A549 (cell line): ENCODE measurements around the gene DSCAML1. TPM values are rescaled to one million over a fixed set of nuclear protein-coding genes. Genes with fewer than 3 reads are reported as not detected.

Experiments used
- ATAC-seq, 2 experiments: fragments of 200-7000 bp in 1 of 2; fragments of >200 bp in 1 of 2; cut with Nextera tagmentation in 1 of 2; cut with Tn5 transposase in 1 of 2; 3 replicates each; pipeline versions ENCODE4 v1.8.0 to v1.9.1; 2018 to 2020; ENCODE audit warnings: mild to moderate bottlenecking in 1 of 2, moderate library complexity in 1 of 2
- CTCF ChIA-PET: fragments of 300-600 bp; sonication (Branson Sonifier 250); formaldehyde crosslinking; extraction: SDS; loops from one replicate; lab custom pipeline; 2021; ENCODE audit warnings: antibody characterized with exemption, inconsistent platforms; lab: Yijun Ruan, JAX
- POLR2A ChIA-PET: fragments of 350-600 bp; formaldehyde crosslinking; extraction: SDS; loops from one replicate; lab custom pipeline; 2021; ENCODE audit warnings: antibody characterized with exemption, inconsistent platforms; lab: Yijun Ruan, JAX
- DNase-seq, 2 experiments: peaks; one replicate each; pipeline versions ENCODE4 v3.0.0 to v3.0.0-alpha.2; 2011 to 2016; ENCODE audit warnings: low read depth in 1 of 2, low spot score in 1 of 2
- FAIRE-seq: peaks from 2 replicates; lab custom pipeline; 2011; peaks lifted over from hg19 to GRCh38; lab: Jason Lieb, UNC
- H3K27ac ChIP-seq, 2 experiments: fragments of >200 bp; sonication (Bioruptor Twin); formaldehyde crosslinking; 3 replicates each; pipeline ENCODE4 v1.5.1; 2016 to 2017
- H3K4me1 ChIP-seq: fragments of >200 bp; sonication (Bioruptor Twin); formaldehyde crosslinking; 3 replicates; pipeline ENCODE4 v1.6.1; 2016
- H3K4me2 ChIP-seq: fragments of >200 bp; sonication (Bioruptor Twin); formaldehyde crosslinking; 3 replicates; pipeline ENCODE4 v1.6.1; 2016
- H3K4me3 ChIP-seq: fragments of >200 bp; sonication (Bioruptor Twin); formaldehyde crosslinking; 3 replicates; pipeline ENCODE4 v1.5.1; 2016
- H3K9me3 ChIP-seq: fragments of >200 bp; sonication (Bioruptor Twin); formaldehyde crosslinking; 3 replicates; pipeline ENCODE4 v1.6.1; 2016
- GATA3 ChIP-seq: IDR thresholded peaks from 2 replicates; pipeline ENCODE4 v1.6.1; 2012; ENCODE audit warnings: borderline replicate concordance
- HES2 ChIP-seq: fragments of >200 bp; sonication (Bioruptor Twin); formaldehyde crosslinking; IDR thresholded peaks from 2 replicates; pipeline ENCODE4 v1.6.1; 2016
- HEYL ChIP-seq: fragments of 250-450 bp; sonication (Bioruptor Pico); IDR thresholded peaks from 2 replicates; pipeline ENCODE4 v1.8.0; 2021; ENCODE audit warnings: mild to moderate bottlenecking, moderate library complexity
- HOXA7 ChIP-seq: fragments of 250-450 bp; sonication (Bioruptor Pico); IDR thresholded peaks from 2 replicates; pipeline ENCODE4 v1.5.0; 2020; ENCODE audit warnings: mild to moderate bottlenecking, moderate library complexity
- HOXB13 ChIP-seq: fragments of 250-450 bp; sonication (Bioruptor Pico); IDR thresholded peaks from 2 replicates; pipeline ENCODE4 v1.5.0; 2020; ENCODE audit warnings: low read depth, mild to moderate bottlenecking, moderate library complexity
- JUNB ChIP-seq: fragments of >200 bp; sonication (Bioruptor Twin); formaldehyde crosslinking; IDR thresholded peaks from 2 replicates; pipeline ENCODE4 v1.6.1; 2016
- KDM1A ChIP-seq: fragments of 200-600 bp; sonication (generic); IDR thresholded peaks from 2 replicates; pipeline ENCODE4 v1.6.1; 2016; ENCODE audit warnings: low read depth, mild to moderate bottlenecking
- MAX ChIP-seq: IDR thresholded peaks from 2 replicates; pipeline ENCODE4 v1.6.1; 2012
- MAZ ChIP-seq: fragments of 150-350 bp; IDR thresholded peaks from 2 replicates; pipeline ENCODE4 v1.6.1; 2014; ENCODE audit warnings: antibody characterized with exemption, low read depth, low read length, borderline replicate concordance
- NFE2L2 ChIP-seq: fragments of 150-350 bp; conservative IDR thresholded peaks from 2 replicates; pipeline ENCODE4 v1.6.1; 2014; ENCODE audit warnings: low read length
- NPAS2 ChIP-seq: fragments of 250-450 bp; sonication (Bioruptor Pico); IDR thresholded peaks from 2 replicates; pipeline ENCODE4 v1.8.0; 2022; ENCODE audit warnings: mild to moderate bottlenecking, moderate library complexity, borderline replicate concordance
- PBX3 ChIP-seq: IDR thresholded peaks from 2 replicates; pipeline ENCODE4 v1.6.1; 2012
- POLR2A ChIP-seq: IDR thresholded peaks from 2 replicates; pipeline ENCODE4 v1.6.1; 2012; ENCODE audit warnings: mild to moderate bottlenecking, low read length
- POLR2AphosphoS2 ChIP-seq: conservative IDR thresholded peaks from 2 replicates; pipeline ENCODE4 v1.6.1; 2012; ENCODE audit warnings: low read length, improper control_type of control experiment, inconsistent platforms
- RARB ChIP-seq: fragments of 250-450 bp; sonication (Bioruptor Pico); IDR thresholded peaks from 2 replicates; pipeline ENCODE4 v1.8.0; 2021; ENCODE audit warnings: mild to moderate bottlenecking, moderate library complexity
- REST ChIP-seq: fragments of 200-600 bp; sonication (generic); IDR thresholded peaks from 2 replicates; pipeline ENCODE4 v1.6.1; 2016; ENCODE audit warnings: antibody characterized with exemption, mild to moderate bottlenecking, moderate library complexity
- SMC3 ChIP-seq: fragments of >200 bp; sonication (Bioruptor Twin); formaldehyde crosslinking; IDR thresholded peaks from 3 replicates; pipeline ENCODE4 v1.6.1; 2018; ENCODE audit warnings: inconsistent platforms
- TFCP2L1 ChIP-seq: fragments of 250-450 bp; sonication (Bioruptor Pico); IDR thresholded peaks from 2 replicates; pipeline ENCODE4 v1.5.0; 2021; ENCODE audit warnings: mild to moderate bottlenecking
- TP53 ChIP-seq: fragments of 250-450 bp; sonication (Bioruptor Pico); IDR thresholded peaks from 2 replicates; pipeline ENCODE4 v1.5.0; 2021; ENCODE audit warnings: mild to moderate bottlenecking, moderate library complexity
- USF2 ChIP-seq: fragments of 450-650 bp; IDR thresholded peaks from 2 replicates; pipeline ENCODE4 v1.6.1; 2014; ENCODE audit warnings: antibody characterized with exemption
- WGBS: methylation state at CpG from one replicate; pipeline ENCODE4 v1.1.6; 2017; ENCODE audit errors: missing lambda C conversion rate; 5-methylcytosine and 5-hydroxymethylcytosine counted together
- polyA plus RNA-seq, 4 experiments: library from polyadenylated mRNA; depleted of rRNA in 3 of 4; stranded (reverse); fragments of >200 nt; fragmentation: RNase III in 1 of 4; extraction: RNeasy Plus Mini Kit Qiagen cat#74134 plus additional on column Dnase treatment in 1 of 4; gene quantifications; 2 replicates in 3 of 4; 3 replicates in 1 of 4; pipeline ENCODE4 v1.2.3, GENCODE V29; 2011 to 2017

Gene DSCAML1
- polyA plus RNA-seq, 2 of the 4 experiments (the other 2 are of a cell fraction), result 0.12 to 0.31 TPM

- no peak for FAIRE-seq
Measured at GRCh38 chr11:117649296-117650055, 147.5 kb downstream of the DSCAML1 start.

GRCh38 chr11:117647872-117648271, 149.1 kb downstream of the DSCAML1 start:
- no peak for ATAC-seq
- Histone ChIP-seq H3K9me3 (no peaks in the 10 kb centered on the region), H3K4me1 (no peaks in the 10 kb centered on the region), H3K4me3 (no peak overlapping the region), H3K4me2 (no peak overlapping the region), H3K27ac (no peak overlapping the region)
- ChIA-PET CTCF (no interaction called here), POLR2A (no interaction called here)
- WGBS, result 86% methylated on average over 7 of the region's 8 CpGs
- TF ChIP-seq MAZ, result no peak
- no peak for TF ChIP-seq NPAS2 (CRISPR knock-in tag)
- TF ChIP-seq KDM1A, result no peak
- TF ChIP-seq PBX3, result no peak
- TF ChIP-seq GATA3, result no peak
- FAIRE-seq, result no peak
- DNase-seq, result no peak

More at GRCh38 chr11:117649296-117650055, 147.5 kb downstream of the DSCAML1 start:
- H3K4me2 ChIP-seq, result no peak overlapping the region
- no peaks in the 10 kb centered on the region for H3K9me3 ChIP-seq
- H3K4me1 ChIP-seq, result no peaks in the 10 kb centered on the region
- TF ChIP-seq POLR2AphosphoS2 (no peak), GATA3 (no peak), MAX (no peak)
- H3K27ac ChIP-seq, result no peak overlapping the region
- no peak overlapping the region for H3K4me3 ChIP-seq
- DNase-seq (no peak), ATAC-seq (no peak)
- 82% methylated on average over 11 of the region's 12 CpGs for WGBS
- ChIA-PET POLR2A (no interaction called here), CTCF (no interaction called here)

- POLR2A ChIA-PET, result no interaction called here
- H3K9me3 ChIP-seq, result no peaks in the 10 kb centered on the region
- TF ChIP-seq POLR2A, result no peak
- no peak for TF ChIP-seq NPAS2 (CRISPR knock-in tag)
- no peak for TF ChIP-seq HOXB13 (CRISPR knock-in tag)
- TF ChIP-seq KDM1A, result no peak
- no peak for TF ChIP-seq JUNB
- TF ChIP-seq TP53 (CRISPR knock-in tag), result no peak
- TF ChIP-seq, all 56 proteins: peak for 0
- 78% methylated on average over 3 of the region's 3 CpGs for WGBS
- Histone ChIP-seq H3K4me3 (no peak overlapping the region), H3K4me1 (no peaks in the 10 kb centered on the region), H3K27ac (no peak overlapping the region), H3K4me2 (no peak overlapping the region)
- CTCF ChIA-PET, result interaction anchor here (0.8 kb wide), 1 partner anchor 342 kb away, joined by 3 read pairs; no protein-coding TSS in a partner anchor
- ATAC-seq (no peak), DNase-seq (no peak), FAIRE-seq (no peak)
Measured at GRCh38 chr11:117647207-117647606, 149.8 kb downstream of the DSCAML1 start.

- CTCF ChIA-PET, result interaction anchor here (0.8 to 1.3 kb wide), 2 partner anchors 13 to 343 kb away, joined by 3 to 4 read pairs; no protein-coding TSS in a partner anchor
- Histone ChIP-seq H3K4me1 (no peaks in the 10 kb centered on the region), H3K27ac (no peak overlapping the region), H3K4me3 (no peak overlapping the region), H3K9me3 (no peaks in the 10 kb centered on the region), H3K4me2 (no peak overlapping the region)
- 67% methylated on average over 6 of the region's 6 CpGs for WGBS
- TF ChIP-seq REST (no peak), HES2 (no peak), HEYL (CRISPR knock-in tag) (no peak), RARB (CRISPR knock-in tag) (no peak), POLR2AphosphoS2 (no peak), USF2 (no peak), HOXA7 (CRISPR knock-in tag) (no peak), NFE2L2 (no peak), PBX3 (no peak), TFCP2L1 (CRISPR knock-in tag) (no peak), SMC3 (no peak)
- DNase-seq (no peak), FAIRE-seq (no peak), ATAC-seq (no peak)
- POLR2A ChIA-PET, result no interaction called here
Measured at GRCh38 chr11:117646411-117646810, 150.6 kb downstream of the DSCAML1 start.
